Mucosa of descending colon (tissue), 3 donors: Measurements from ENCODE around the gene MADCAM1. TPM values are rescaled to one million over a fixed set of nuclear protein-coding genes. Genes with fewer than 3 reads are reported as not detected.

Experiments
- ATAC-seq: fragments of 200-7000 bp; cut with Tn5 transposase; one replicate; pipeline ENCODE4 v1.9.1; 2020; ENCODE audit warnings: mild to moderate bottlenecking, moderate library complexity
- DNase-seq, 3 donors: peaks; one replicate each; pipeline ENCODE4 v3.0.0-alpha.2; 2020
- H3K36me3 ChIP-seq: fragments of 200-600 bp; one replicate; pipeline ENCODE4 v1.8.0; 2021; ENCODE audit warnings: low read depth, mild to moderate bottlenecking
- H3K4me1 ChIP-seq: fragments of 200-600 bp; one replicate; pipeline ENCODE4 v1.8.0; 2021; ENCODE audit warnings: low read depth, mild to moderate bottlenecking
- H3K4me3 ChIP-seq: fragments of 200-600 bp; one replicate; pipeline ENCODE4 v1.8.0; 2021; ENCODE audit warnings: mild to moderate bottlenecking
- H3K9me3 ChIP-seq: fragments of 200-600 bp; one replicate; pipeline ENCODE4 v1.8.0; 2021; ENCODE audit warnings: mild to moderate bottlenecking
- intact Hi-C, 2 donors: fragments of 100-400 bp; cut with DNase I in 1 of 2; cut with micrococcal nuclease in 1 of 2; formaldehyde crosslinking; loops; one replicate each; pipeline versions ENCODE4 v1.11.0 to v1.11.1; 2022; cut with DNase I, micrococcal nuclease
- total RNA-seq, 3 donors: library from RNA; stranded (reverse); fragmentation: NEBNext Ultra II Directional in 2 of 3; extraction: Animal tissue kit (Norgen Biotek cat#: 25700) in 2 of 3; gene quantifications; one replicate each; pipeline versions ENCODE4 v1.2.1 to v1.2.4, GENCODE V29; 2021 to 2023
- TF ChIP-seq, protein P1 (sequence below): fragments of 200-600 bp; IDR thresholded peaks from one replicate; pipeline ENCODE4 v1.8.0; 2022; ENCODE audit warnings: antibody characterized with exemption, mild to moderate bottlenecking
- donor health status: DM: no; HTN: no; CAD: no; lungs with moderate emphysema.
- donor health status: DM: no; HTN: no; CAD: no.
- donor health status: DM: no; HTN: yes; CAD: no.

The MADCAM1 gene
- total RNA-seq, 3 donors from 2014 or later: 2.3 to 4.3 (median 4.1) TPM

- ATAC-seq: peak; percentile 77
- no peaks in the 10 kb centered on the region for H3K9me3 ChIP-seq
- H3K36me3 ChIP-seq: no peaks in the 10 kb centered on the region
- intact Hi-C loops: no loop called here
- TF ChIP-seq, protein P1, sequence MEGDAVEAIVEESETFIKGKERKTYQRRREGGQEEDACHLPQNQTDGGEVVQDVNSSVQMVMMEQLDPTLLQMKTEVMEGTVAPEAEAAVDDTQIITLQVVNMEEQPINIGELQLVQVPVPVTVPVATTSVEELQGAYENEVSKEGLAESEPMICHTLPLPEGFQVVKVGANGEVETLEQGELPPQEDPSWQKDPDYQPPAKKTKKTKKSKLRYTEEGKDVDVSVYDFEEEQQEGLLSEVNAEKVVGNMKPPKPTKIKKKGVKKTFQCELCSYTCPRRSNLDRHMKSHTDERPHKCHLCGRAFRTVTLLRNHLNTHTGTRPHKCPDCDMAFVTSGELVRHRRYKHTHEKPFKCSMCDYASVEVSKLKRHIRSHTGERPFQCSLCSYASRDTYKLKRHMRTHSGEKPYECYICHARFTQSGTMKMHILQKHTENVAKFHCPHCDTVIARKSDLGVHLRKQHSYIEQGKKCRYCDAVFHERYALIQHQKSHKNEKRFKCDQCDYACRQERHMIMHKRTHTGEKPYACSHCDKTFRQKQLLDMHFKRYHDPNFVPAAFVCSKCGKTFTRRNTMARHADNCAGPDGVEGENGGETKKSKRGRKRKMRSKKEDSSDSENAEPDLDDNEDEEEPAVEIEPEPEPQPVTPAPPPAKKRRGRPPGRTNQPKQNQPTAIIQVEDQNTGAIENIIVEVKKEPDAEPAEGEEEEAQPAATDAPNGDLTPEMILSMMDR: no peak
- no peak within 1 kb of the TSS for H3K4me3 ChIP-seq
- H3K4me1 ChIP-seq: no peaks in the 10 kb centered on the region
- DNase-seq: peak; percentile 40 to 77 (median 59)
Observed at GRCh38 chr19:543910-544608, 47.8 kb downstream of the MADCAM1 start, which contains the start of gene GZMM. Gene GZMM, plus strand, starts transcription at chr19:544053. Its CDS starts 19 bp downstream, at chr19:544072.

GRCh38 chr19:547117-547516 is 50.8 kb downstream of the MADCAM1 start:
- Histone ChIP-seq H3K36me3 (no peaks in the 10 kb centered on the region), H3K4me3 (no peak overlapping the region), H3K9me3 (no peaks in the 10 kb centered on the region), H3K4me1 (peaks cover 9% of the 10 kb centered on the region)
- no peak for ATAC-seq
- TF ChIP-seq, protein P1: no peak
- no peak for DNase-seq
- intact Hi-C loops: no loop called here

- DNase-seq (peak in 1 of 3 donors; percentile 30), ATAC-seq (no peak)
- no peaks in the 10 kb centered on the region for H3K36me3 ChIP-seq
- no peak overlapping the region for H3K4me3 ChIP-seq
- TF ChIP-seq, protein P1: no peak
- intact Hi-C loops: no loop called here
- no peaks in the 10 kb centered on the region for H3K9me3 ChIP-seq
- H3K4me1 ChIP-seq: peaks cover 15% of the 10 kb centered on the region
Observed at GRCh38 chr19:547836-548720, 51.8 kb downstream of the MADCAM1 start.

DNA sequence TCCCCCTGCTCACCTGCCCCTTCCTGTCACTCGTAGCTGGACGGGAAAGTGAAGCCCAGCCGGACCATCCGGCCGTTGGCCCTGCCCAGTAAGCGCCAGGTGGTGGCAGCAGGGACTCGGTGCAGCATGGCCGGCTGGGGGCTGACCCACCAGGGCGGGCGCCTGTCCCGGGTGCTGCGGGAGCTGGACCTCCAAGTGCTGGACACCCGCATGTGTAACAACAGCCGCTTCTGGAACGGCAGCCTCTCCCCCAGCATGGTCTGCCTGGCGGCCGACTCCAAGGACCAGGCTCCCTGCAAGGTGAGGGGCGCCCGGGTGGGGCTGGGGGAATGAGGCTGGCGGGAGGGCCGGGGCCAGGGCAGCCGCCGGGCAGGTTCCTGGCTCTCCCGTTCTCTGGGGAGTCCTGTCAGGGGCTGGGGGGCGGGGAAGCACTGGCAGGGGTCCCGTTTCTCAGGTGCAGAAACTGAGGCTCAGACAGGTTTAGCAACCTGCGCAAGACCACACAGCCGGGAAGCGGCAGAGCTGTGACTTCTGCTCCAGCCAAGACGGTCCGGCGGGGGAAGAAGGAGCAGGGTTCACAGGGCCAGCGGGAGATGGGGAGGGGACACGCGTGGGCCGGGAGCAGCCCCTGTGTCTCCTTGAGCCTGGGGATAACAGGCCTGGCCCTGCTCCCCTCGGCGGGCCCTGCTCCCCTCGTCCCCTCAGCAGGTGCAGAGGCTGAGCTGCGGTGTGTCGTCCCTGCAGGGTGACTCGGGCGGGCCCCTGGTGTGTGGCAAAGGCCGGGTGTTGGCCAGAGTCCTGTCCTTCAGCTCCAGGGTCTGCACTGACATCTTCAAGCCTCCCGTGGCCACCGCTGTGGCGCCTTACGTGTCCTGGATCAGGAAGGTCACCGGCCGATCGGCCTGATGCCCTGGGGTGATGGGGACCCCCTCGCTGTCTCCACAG is 52.9 kb downstream of the MADCAM1 start:
- ATAC-seq (no peak), DNase-seq (peak in 1 of 3 donors; percentile 44)
- Histone ChIP-seq H3K4me3 (no peak overlapping the region), H3K9me3 (no peaks in the 10 kb centered on the region), H3K36me3 (no peaks in the 10 kb centered on the region), H3K4me1 (peaks cover 15% of the 10 kb centered on the region)
- TF ChIP-seq, protein P1: no peak
- intact Hi-C loops: no loop called here

GRCh38 chr19:554817-555216 is 58.5 kb downstream of the MADCAM1 start:
- ATAC-seq (no peak), DNase-seq (peak in 1 of 3 donors; percentile 28)
- Histone ChIP-seq H3K4me3 (no peak overlapping the region), H3K9me3 (no peaks in the 10 kb centered on the region), H3K4me1 (peaks cover 26% of the 10 kb centered on the region), H3K36me3 (no peaks in the 10 kb centered on the region)
- TF ChIP-seq, protein P1: no peak
- intact Hi-C loops: no loop called here
